Endothelial cell of coronary artery (primary cell): ENCODE measurements around the gene ZSCAN4. TPM values are rescaled to one million over a fixed set of nuclear protein-coding genes. Genes with fewer than 3 reads are reported as not detected.

Experiments used
- total RNA-seq: library from RNA; depleted of rRNA; stranded (reverse); fragments of >200 nt; gene quantifications from 2 replicates; pipeline ENCODE4 v1.2.3, GENCODE V29; 2014

ZSCAN4 gene, protein sequence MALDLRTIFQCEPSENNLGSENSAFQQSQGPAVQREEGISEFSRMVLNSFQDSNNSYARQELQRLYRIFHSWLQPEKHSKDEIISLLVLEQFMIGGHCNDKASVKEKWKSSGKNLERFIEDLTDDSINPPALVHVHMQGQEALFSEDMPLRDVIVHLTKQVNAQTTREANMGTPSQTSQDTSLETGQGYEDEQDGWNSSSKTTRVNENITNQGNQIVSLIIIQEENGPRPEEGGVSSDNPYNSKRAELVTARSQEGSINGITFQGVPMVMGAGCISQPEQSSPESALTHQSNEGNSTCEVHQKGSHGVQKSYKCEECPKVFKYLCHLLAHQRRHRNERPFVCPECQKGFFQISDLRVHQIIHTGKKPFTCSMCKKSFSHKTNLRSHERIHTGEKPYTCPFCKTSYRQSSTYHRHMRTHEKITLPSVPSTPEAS
- total RNA-seq: not detected in 2 replicates

DNA sequence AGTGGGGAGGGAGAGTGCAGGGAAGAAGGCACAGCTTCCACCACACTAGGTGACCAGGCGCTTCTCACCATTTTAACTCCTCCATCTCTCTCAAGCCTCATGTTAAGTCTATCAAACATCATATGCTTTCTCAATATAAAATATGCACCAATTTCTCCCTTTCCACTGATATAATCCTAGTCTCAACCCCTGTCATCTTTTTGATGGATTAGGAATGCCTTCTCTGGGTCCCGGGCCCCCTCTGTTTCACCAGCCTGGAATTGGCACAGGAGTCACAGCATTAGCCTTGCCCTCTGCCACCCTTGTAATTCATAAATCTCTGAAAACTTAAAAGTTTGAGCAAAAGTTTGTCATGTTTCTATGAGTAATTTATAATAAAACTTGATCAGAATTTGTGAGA lies at the start of gene ZSCAN4:
Gene ZSCAN4, plus strand, starts transcription at position 301 of the 400 bp plus-strand sequence. CDS start 7,211 bp downstream, outside the sequence.

DNA sequence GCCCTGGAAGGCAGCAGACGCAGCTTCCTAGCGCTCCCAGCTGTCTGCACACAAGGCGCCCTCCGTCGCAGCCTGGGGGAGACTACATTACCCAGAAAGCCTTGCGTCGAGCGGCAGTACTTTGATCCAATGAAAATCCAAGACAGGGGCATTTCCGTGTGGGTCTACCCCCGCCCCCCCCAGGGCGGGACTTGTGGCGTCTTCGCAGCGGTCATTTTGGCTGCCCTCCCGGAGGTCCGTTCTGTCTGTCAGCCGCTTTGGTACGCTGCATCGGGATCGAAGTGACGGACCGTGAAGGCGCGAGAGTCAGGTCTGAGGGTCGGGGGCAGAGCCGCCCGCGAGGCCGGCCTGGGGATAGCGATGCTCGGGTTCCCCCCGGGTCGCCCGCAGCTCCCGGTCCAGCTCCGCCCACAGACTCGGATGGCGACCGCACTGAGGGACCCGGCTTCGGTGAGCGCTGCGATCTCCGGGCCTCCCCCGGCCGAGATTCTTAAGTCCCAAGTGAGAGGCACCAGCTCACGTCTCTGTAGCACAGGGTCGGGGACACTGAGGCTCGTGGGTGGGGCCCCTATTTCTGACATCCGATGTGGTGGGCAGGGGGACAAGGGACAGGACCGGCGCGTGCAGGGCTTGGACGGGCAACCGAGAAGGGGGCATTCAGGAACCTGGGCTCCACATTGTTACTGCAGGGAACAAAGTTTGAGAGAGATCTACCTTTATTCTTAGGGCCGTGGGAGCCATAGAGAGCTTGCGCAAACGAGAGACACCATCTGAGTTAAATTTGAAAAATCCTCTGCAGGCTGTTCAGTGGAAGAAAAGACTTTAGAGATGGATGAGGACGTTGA lies 35.5 kb upstream of the ZSCAN4 start, which contains the start of gene ZNF211:
Gene ZNF211, plus strand, starts transcription at position 182 of the 845 bp plus-strand sequence. Its CDS starts 179 bp downstream, at position 361.

DNA sequence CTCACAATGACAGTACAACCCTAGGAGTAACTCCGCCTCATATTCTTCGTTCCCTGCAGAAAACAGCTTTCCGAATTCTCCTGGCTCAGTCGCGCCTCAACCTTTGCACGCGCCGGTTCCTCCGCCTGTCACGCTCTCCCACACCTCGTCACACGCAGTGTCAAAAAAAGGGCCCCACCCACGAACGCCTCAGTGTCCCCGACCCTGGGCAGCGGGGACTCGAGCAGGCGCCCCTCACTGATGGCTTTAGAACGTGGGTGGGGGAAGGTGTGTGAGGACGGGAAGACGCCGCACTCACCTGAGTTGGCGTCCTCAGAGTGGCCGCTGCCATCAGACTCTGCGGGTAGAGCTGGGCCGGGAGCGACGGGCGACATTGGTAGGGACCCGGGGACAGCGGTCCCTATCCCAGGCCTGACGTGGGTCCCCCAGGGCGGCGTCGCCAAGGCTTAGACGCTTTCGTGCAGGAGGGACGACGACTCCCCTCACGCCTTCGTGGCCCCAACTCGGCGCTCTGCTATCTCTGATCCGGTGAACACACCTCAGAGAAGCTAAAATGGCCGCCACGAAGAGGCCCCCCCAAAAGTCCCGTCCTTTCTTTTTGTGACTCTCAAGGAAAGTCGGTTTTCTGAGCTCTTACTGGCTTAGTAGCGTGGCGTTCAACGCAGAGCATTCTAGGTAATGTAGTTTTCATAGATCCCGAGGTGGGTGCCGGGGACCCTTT lies 40.1 kb downstream of the ZSCAN4 start, which contains the start of gene ZNF154:
Gene ZNF154, minus strand, starts transcription at position 564 of the 721 bp plus-strand sequence. Its CDS starts 233 bp downstream, at position 331.

Other genes with a start within 250 kb of the ZSCAN4 start
- 10.7 and 13.4 TPM in 2 replicates for gene ZNF749, start 233.6 kb upstream of the ZSCAN4 start, total RNA-seq
- gene VN1R1, start 211.8 kb upstream of the ZSCAN4 start, total RNA-seq: 0.18 and 0.56 TPM in 2 replicates
- gene ZNF772, start 191.4 kb upstream of the ZSCAN4 start, total RNA-seq: 10.2 and 18.1 TPM in 2 replicates
- gene ZNF419, start 181.2 kb upstream of the ZSCAN4 start, total RNA-seq: 7.1 and 9.7 TPM in 2 replicates
- 5.8 and 9.9 TPM in 2 replicates for gene ZNF773, start 169.0 kb upstream of the ZSCAN4 start, total RNA-seq
- gene ZNF549, start 141.6 kb upstream of the ZSCAN4 start, total RNA-seq: 3.5 and 4.7 TPM in 2 replicates
- gene ZNF550, start 109.1 kb upstream of the ZSCAN4 start, total RNA-seq: 4.9 and 7.2 TPM in 2 replicates
- gene ZNF416, start 90.0 kb upstream of the ZSCAN4 start, total RNA-seq: 3.8 TPM in 2 replicates
- 1.1 and 5.5 TPM in 2 replicates for gene ZIK1, start 84.8 kb upstream of the ZSCAN4 start, total RNA-seq
- gene ZNF530, start 69.0 kb upstream of the ZSCAN4 start, total RNA-seq: 3.3 and 3.7 TPM in 2 replicates
- gene ZNF134, start 54.7 kb upstream of the ZSCAN4 start, total RNA-seq: 13.9 and 16.3 TPM in 2 replicates
- gene ZNF211, start 35.8 kb upstream of the ZSCAN4 start, total RNA-seq: 8.7 and 12.0 TPM in 2 replicates
- gene ZNF551, start 13.0 kb downstream of the ZSCAN4 start, total RNA-seq: 6.9 and 7.0 TPM in 2 replicates
- 0.27 and 2.4 TPM in 2 replicates for gene ZNF154, start 40.3 kb downstream of the ZSCAN4 start, total RNA-seq
- 4.3 and 6.6 TPM in 2 replicates for gene ZNF671, start 58.7 kb downstream of the ZSCAN4 start, total RNA-seq
- 17.5 and 18.3 TPM in 2 replicates for gene ZNF776, start 77.9 kb downstream of the ZSCAN4 start, total RNA-seq
- 10.3 and 17.8 TPM in 2 replicates for gene ZNF586, start 100.7 kb downstream of the ZSCAN4 start, total RNA-seq
- gene ZNF552, start 146.0 kb downstream of the ZSCAN4 start, total RNA-seq: 5.4 and 5.5 TPM in 2 replicates
- 20.2 and 34.4 TPM in 2 replicates for gene ZNF587B, start 161.4 kb downstream of the ZSCAN4 start, total RNA-seq
- 26.0 and 31.2 TPM in 2 replicates for gene ZNF587, start 180.9 kb downstream of the ZSCAN4 start, total RNA-seq
- gene ZNF814, start 220.1 kb downstream of the ZSCAN4 start, total RNA-seq: 3.8 and 7.2 TPM in 2 replicates
- 13.1 and 16.8 TPM in 2 replicates for gene ZNF417, start 247.7 kb downstream of the ZSCAN4 start, total RNA-seq